ENCODE measurements around the gene OR2A7.
"Not testable (repeated sequence)": the region's sequence is repeated elsewhere in the genome, so short reads cannot be mapped to it uniquely, and the experiment has no call there.

Gene OR2A7

DNA sequence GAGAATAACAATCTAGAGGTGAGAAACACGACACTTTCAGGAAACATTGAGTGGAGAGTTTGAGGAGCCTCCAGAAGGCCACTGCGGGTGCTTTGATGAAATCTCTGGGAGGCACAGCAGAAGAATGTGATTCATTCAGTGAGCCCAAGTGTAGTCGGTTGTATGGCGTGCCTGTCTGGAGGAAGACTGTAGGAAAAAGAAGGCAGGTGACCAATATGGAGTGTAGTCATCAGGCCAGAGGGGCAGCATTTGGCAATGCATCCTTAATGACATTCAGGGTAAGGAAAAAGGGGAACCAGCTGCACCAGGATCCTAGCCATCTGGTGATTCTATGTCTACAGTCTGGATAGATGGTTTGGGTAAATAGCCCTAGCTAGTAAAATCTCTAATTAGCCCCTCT is 12.3 kb downstream of the OR2A7 start:
- H3K9me3 ChIP-seq (ENCODE audit: control insufficient read depth, low read length); H3K36me3 ChIP-seq (ENCODE audit: control insufficient read depth, insufficient read depth, low read length); H3K4me3 ChIP-seq (ENCODE audit: extremely low read depth, insufficient read depth, low read length, poor library complexity, severe bottlenecking); H3K27ac ChIP-seq (ENCODE audit: low read depth, low read length, severe bottlenecking); H3K4me1 ChIP-seq (ENCODE audit: control insufficient read depth, insufficient read depth, low read length, poor library complexity, severe bottlenecking): not testable (repeated sequence)
- WGBS, 2 experiments (ENCODE audit: insufficient coverage in 2 of 2), result no CpG with 5 or more reads among the region's 4 CpGs

DNA sequence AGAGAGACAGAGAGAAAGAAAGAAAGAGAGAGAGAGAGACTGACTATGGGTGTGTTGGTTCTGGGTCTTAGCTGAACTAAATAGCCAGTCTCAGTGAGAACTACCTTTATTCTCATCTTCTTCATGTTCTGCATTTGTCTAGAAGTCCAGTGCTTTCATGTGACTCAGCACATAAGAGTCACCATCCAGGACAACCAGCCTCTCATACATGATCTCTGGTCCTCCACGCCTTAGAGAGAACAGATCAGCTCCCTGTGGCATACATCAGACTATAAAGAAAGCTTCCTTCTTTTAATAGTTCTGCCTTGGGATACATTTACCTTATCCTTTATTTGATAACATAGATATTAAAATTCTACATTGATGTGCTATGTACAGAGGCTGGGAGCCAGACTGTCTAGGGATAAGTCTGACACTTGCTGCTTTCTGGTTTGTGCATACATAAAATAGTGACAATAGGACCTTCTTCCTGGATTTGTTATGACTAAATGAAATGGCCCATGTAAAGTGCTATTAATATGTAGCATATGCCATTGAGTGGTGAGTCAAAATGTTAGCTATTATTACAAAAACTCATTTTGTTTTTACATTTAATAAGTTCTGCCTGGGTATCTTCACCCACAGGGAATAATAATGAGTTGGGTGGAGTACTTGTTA is 16.8 kb downstream of the OR2A7 start:
- H3K4me3 ChIP-seq (ENCODE audit: extremely low read depth, insufficient read depth, low read length, poor library complexity, severe bottlenecking); H3K27ac ChIP-seq (ENCODE audit: low read depth, low read length, severe bottlenecking); H3K36me3 ChIP-seq (ENCODE audit: control insufficient read depth, insufficient read depth, low read length); H3K9me3 ChIP-seq (ENCODE audit: control insufficient read depth, low read length); H3K4me1 ChIP-seq (ENCODE audit: control insufficient read depth, insufficient read depth, low read length, poor library complexity, severe bottlenecking): not testable (repeated sequence)
- no CpG with 5 or more reads among the region's 1 CpG for WGBS, 2 experiments (ENCODE audit: insufficient coverage in 2 of 2)

DNA sequence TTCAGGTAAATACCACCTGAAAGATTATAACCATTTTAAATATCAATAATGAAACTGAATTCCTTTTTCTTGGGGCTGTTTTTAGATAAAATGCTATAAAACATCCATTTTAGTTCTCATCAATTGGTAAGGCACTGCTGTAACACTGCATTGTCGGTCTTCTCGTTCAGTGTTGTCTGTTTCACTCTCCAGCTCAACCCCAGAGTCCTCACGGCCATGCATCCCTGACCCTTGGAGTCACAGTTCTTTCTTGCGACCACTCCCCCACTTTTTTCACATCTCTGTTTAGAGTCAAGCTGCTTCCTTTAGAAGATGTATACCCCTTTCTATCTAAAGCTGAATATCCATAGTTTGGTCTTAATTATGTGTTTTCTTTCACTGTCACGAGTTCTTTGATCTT is 17.6 kb downstream of the OR2A7 start:
- no CpG with 5 or more reads among the region's 5 CpGs for WGBS, 2 experiments (ENCODE audit: insufficient coverage in 2 of 2)
- H3K36me3 ChIP-seq (ENCODE audit: control insufficient read depth, insufficient read depth, low read length); H3K9me3 ChIP-seq (ENCODE audit: control insufficient read depth, low read length); H3K27ac ChIP-seq (ENCODE audit: low read depth, low read length, severe bottlenecking); H3K4me3 ChIP-seq (ENCODE audit: extremely low read depth, insufficient read depth, low read length, poor library complexity, severe bottlenecking); H3K4me1 ChIP-seq (ENCODE audit: control insufficient read depth, insufficient read depth, low read length, poor library complexity, severe bottlenecking): not testable (repeated sequence)

DNA sequence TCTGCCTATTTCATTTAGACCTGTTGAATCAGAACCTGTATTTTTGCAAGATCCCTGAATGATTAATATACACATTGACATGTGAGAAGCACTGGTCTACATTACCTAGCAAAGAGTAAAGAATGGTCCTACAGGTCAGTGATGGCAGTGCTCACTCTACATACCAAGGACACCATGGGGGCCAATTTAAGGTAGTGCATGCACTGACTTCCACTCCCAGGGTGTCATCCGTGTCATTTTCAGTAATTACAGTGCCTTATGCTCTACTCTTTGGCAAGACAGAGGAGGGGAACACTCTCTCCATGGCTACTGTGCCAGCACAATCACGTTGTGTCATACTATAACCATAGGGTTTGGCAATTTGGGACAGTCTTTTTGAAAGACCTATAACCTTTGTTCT is 19.2 kb downstream of the OR2A7 start:
- no CpG with 5 or more reads among the region's 2 CpGs for WGBS, 2 experiments (ENCODE audit: insufficient coverage in 2 of 2)
- H3K9me3 ChIP-seq (ENCODE audit: control insufficient read depth, low read length); H3K4me1 ChIP-seq (ENCODE audit: control insufficient read depth, insufficient read depth, low read length, poor library complexity, severe bottlenecking); H3K36me3 ChIP-seq (ENCODE audit: control insufficient read depth, insufficient read depth, low read length); H3K4me3 ChIP-seq (ENCODE audit: extremely low read depth, insufficient read depth, low read length, poor library complexity, severe bottlenecking); H3K27ac ChIP-seq (ENCODE audit: low read depth, low read length, severe bottlenecking): not testable (repeated sequence)

DNA sequence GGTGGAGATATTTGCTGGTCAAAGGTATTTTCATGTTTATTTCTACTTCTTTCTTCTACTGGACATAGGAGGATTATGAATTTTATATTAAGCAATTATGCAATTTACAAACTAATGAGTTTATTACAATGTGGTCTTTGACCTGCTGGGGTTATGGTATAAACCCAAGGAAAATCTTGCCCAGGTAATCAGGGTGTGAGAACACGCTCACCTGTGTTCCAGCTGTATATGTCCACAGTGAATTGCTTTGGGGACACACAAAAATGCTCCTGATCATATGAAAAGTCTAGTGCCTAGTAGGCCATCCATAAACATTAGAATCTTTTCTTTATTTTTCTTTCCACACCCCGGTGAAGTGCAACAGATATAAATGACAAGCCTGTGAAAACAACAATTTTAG is 25.2 kb downstream of the OR2A7 start, which contains the start of gene OR2A42:
OR2A42 (minus strand) TSS at position 241 of the 400 bp plus-strand sequence. CDS start 6,762 bp downstream, outside the sequence.
- WGBS, 2 experiments (ENCODE audit: insufficient coverage in 2 of 2), result no CpG with 5 or more reads among the region's 2 CpGs
- not testable (repeated sequence) for H3K4me3 ChIP-seq (ENCODE audit: extremely low read depth, insufficient read depth, low read length, poor library complexity, severe bottlenecking); H3K4me1 ChIP-seq (ENCODE audit: control insufficient read depth, insufficient read depth, low read length, poor library complexity, severe bottlenecking); H3K36me3 ChIP-seq (ENCODE audit: control insufficient read depth, insufficient read depth, low read length); H3K27ac ChIP-seq (ENCODE audit: low read depth, low read length, severe bottlenecking); H3K9me3 ChIP-seq (ENCODE audit: control insufficient read depth, low read length)

DNA sequence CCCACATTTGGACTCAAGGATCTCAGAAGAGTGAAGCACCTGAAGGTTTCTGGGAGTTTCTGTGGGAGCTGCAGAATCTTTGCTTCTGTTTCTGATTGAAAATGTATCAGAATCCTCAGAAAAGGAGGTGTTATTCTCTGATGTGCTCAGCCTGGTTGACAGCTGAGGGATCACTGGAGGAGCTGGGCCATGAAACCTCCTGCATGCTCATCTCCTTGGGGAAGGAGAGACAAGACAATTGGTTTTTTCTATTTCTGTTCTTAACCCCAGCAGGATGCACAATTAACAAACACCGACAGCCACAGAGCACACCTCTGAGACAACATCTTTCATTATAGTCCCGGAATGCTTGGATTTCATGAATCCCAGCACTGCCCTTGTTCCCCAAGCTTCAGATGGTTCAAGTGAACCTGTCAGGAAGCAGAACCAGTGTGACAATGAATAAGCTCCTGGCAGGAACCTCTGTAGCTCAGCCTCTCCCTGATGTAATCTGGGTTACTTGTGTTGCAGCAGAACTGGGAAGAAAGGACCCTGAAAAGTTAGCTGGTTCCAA is 26.0 kb downstream of the OR2A7 start:
- not testable (repeated sequence) for H3K9me3 ChIP-seq (ENCODE audit: control insufficient read depth, low read length); H3K4me1 ChIP-seq (ENCODE audit: control insufficient read depth, insufficient read depth, low read length, poor library complexity, severe bottlenecking); H3K27ac ChIP-seq (ENCODE audit: low read depth, low read length, severe bottlenecking); H3K4me3 ChIP-seq (ENCODE audit: extremely low read depth, insufficient read depth, low read length, poor library complexity, severe bottlenecking); H3K36me3 ChIP-seq (ENCODE audit: control insufficient read depth, insufficient read depth, low read length)
- WGBS, 2 experiments (ENCODE audit: insufficient coverage in 2 of 2), result 33% methylated on average over 1 of the region's 2 CpGs; no CpG with 5 or more reads in 1 of the 2 experiments

DNA sequence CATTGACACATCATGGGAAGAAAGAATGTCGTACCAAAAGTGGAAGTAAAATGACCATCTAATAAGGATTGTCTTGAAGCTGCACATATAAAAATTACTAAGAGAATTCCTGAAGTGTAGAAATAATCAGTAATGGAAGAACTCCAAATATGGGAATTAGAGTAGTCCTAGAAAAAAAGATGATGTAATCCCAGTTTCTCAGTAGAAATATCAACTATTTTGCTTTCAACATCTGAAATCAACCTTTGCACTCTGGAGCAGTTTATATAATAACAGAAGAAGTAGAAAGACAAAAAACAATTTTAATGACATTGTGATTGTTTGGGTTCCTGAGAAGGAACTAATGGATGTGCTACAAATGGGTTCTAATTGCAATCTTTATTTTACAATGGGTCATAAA is 31.6 kb downstream of the OR2A7 start:
- no CpG with 5 or more reads among the region's 1 CpG for WGBS, 2 experiments (ENCODE audit: insufficient coverage in 2 of 2)

DNA sequence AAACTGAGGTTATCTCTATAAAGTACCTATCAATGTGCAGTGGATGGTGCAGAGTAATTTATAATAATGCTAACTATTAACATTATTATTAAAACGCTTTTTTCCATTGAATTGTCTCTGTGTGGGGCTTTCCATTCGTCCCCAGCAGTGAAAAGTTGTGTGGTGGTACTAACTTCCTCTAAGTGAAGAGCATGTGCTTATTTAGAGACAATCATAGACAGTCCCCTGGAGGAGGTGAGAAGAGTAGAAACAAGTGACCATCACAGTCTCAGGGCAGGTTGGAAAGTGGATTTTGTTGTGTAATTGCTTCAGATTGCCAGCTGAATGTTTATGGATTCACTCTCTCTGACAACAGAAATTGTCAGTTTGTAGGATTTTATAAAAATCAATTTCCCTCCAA is 33.6 kb downstream of the OR2A7 start:
- not testable (repeated sequence) for H3K36me3 ChIP-seq (ENCODE audit: control insufficient read depth, insufficient read depth, low read length); H3K27ac ChIP-seq (ENCODE audit: low read depth, low read length, severe bottlenecking); H3K4me3 ChIP-seq (ENCODE audit: extremely low read depth, insufficient read depth, low read length, poor library complexity, severe bottlenecking); H3K4me1 ChIP-seq (ENCODE audit: control insufficient read depth, insufficient read depth, low read length, poor library complexity, severe bottlenecking); H3K9me3 ChIP-seq (ENCODE audit: control insufficient read depth, low read length)
- WGBS, 2 experiments (ENCODE audit: insufficient coverage in 2 of 2), result no CpG with 5 or more reads among the region's 2 CpGs

More for the DNA sequence above, 31.6 kb downstream of the OR2A7 start:
- not testable (repeated sequence) for H3K9me3 ChIP-seq (ENCODE audit: control insufficient read depth, low read length); H3K27ac ChIP-seq (ENCODE audit: low read depth, low read length, severe bottlenecking); H3K4me3 ChIP-seq (ENCODE audit: extremely low read depth, insufficient read depth, low read length, poor library complexity, severe bottlenecking); H3K36me3 ChIP-seq (ENCODE audit: control insufficient read depth, insufficient read depth, low read length); H3K4me1 ChIP-seq (ENCODE audit: control insufficient read depth, insufficient read depth, low read length, poor library complexity, severe bottlenecking)

DNA sequence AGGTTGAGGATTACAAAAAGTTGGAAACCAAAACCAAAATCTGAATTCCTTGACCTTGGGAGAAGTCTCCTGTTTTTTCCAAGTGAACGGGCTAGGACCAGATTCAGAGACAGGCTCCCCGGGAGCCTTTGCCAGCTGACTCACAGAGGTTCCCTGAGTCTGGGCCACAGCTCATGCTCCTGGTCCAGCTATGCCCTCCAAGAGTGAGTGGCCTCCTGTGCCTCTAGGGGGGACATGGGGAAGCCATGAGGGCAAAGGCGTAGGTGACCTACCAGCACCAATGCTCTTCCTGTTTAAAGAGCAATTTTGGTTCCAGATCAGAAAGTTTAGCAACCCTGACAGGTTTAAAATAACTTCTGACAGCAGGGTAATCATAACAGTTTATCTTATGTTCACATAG is 35.8 kb downstream of the OR2A7 start:
- not testable (repeated sequence) for H3K27ac ChIP-seq (ENCODE audit: low read depth, low read length, severe bottlenecking); H3K4me3 ChIP-seq (ENCODE audit: extremely low read depth, insufficient read depth, low read length, poor library complexity, severe bottlenecking); H3K9me3 ChIP-seq (ENCODE audit: control insufficient read depth, low read length); H3K36me3 ChIP-seq (ENCODE audit: control insufficient read depth, insufficient read depth, low read length); H3K4me1 ChIP-seq (ENCODE audit: control insufficient read depth, insufficient read depth, low read length, poor library complexity, severe bottlenecking)
- WGBS, 2 experiments (ENCODE audit: insufficient coverage in 2 of 2), result 86 to 100% methylated on average over 1 of the region's 3 CpGs

DNA sequence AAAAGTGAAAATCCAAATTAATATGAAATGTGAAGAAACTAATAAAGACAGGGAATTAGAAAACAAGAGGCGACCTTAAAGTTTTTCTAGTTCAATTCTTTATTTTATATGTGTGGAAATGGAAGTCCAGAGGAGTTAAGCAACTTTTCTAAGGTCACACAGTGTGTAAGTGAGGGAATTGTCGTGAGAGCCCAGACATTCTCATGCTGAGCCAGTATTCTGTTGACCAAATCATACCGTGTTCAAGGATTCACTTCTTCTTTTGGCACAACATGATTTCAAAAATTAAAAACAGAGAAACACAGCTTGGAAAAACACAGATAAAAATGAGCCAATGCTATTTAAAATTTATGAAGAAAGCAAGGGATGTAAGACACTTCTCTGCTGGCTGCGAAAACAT is 37.7 kb downstream of the OR2A7 start:
- H3K4me3 ChIP-seq (ENCODE audit: extremely low read depth, insufficient read depth, low read length, poor library complexity, severe bottlenecking); H3K4me1 ChIP-seq (ENCODE audit: control insufficient read depth, insufficient read depth, low read length, poor library complexity, severe bottlenecking); H3K9me3 ChIP-seq (ENCODE audit: control insufficient read depth, low read length); H3K36me3 ChIP-seq (ENCODE audit: control insufficient read depth, insufficient read depth, low read length); H3K27ac ChIP-seq (ENCODE audit: low read depth, low read length, severe bottlenecking): not testable (repeated sequence)
- 89% methylated on average over 1 of the region's 4 CpGs; no CpG with 5 or more reads in 1 of the 2 experiments for WGBS, 2 experiments (ENCODE audit: insufficient coverage in 2 of 2)

DNA sequence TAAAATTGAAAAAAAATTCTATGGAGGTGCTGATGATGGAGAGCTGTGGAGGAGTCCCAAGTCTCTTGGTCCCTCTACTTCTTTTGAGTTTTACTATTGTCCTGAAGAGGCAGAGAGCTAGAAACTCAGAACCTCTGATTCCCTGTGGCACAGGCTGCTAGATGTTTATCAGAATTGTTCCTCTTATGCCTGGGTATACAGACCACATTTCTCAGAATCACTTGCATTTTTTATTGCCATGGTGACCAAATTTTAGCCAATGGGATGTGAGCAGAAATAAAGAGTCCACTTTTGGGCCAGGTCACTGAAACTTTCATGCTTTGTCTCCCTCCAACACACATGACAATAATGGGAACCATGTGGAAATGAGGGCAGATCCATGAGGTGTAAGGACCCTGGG is 40.9 kb downstream of the OR2A7 start:
- not testable (repeated sequence) for H3K4me1 ChIP-seq (ENCODE audit: control insufficient read depth, insufficient read depth, low read length, poor library complexity, severe bottlenecking); H3K9me3 ChIP-seq (ENCODE audit: control insufficient read depth, low read length); H3K4me3 ChIP-seq (ENCODE audit: extremely low read depth, insufficient read depth, low read length, poor library complexity, severe bottlenecking); H3K36me3 ChIP-seq (ENCODE audit: control insufficient read depth, insufficient read depth, low read length); H3K27ac ChIP-seq (ENCODE audit: low read depth, low read length, severe bottlenecking)
